ENCODE results near the gene SMOC1.

The SMOC1 gene

GRCh38 chr14:69941768-69942742 is 62.8 kb downstream of the SMOC1 start:
- no peak for DNase-seq (ENCODE audit: low spot score)

DNA sequence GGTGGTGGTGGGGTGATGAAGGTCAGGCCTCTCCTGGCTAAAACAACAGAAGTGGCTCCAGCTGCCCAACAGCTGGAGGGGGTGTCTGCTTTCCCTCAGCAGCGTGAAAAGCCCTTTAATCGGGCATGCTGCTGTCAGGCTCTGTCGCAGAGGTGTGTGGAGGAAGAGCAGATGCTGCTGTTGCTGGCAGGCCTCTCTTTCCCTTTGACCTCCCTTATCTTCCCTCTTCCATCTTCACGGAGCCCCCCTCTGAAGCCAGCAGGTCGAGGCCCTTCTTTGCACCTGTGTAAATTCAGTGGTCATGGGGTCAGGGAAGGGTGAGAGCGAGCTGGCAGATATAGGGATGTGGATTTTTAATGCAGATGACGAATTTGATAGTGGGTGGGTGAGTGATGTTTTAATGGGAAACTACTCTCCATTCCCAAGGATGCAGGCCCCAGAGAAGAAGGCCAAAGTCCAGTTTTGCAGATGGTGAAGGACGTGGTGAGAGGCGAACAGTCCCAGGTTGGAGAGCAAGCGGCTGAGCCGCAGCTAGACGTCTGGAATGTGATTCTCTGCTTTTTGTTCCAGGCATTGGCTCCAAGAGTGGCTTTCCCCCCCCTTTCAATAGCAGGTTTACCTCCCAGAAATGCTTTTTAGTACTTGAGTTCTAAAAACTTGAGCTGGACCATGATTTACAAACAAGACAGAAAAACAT is 64.0 kb downstream of the SMOC1 start:
- DNase-seq (ENCODE audit: low spot score), result no peak

DNA sequence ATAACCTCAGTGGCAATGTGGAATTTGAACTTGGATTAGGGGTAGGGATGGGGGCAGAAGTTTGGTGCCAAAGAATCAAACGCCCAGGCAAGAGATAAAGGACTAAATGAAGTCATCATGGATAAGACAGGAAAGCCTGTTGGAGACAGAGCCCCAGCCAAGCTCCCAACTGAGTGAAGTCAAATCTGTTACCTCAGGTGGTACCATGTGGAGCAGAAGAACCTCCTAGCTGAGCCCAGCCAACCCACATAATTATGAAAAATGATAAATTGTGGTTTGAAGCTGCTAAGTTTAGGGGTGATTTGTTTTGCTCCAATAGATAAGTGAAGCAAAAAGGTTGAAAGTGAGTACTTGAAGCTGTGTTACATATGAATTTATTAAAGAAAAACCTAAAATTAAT is 66.1 kb downstream of the SMOC1 start:
- no peak for DNase-seq (ENCODE audit: low spot score)

DNA sequence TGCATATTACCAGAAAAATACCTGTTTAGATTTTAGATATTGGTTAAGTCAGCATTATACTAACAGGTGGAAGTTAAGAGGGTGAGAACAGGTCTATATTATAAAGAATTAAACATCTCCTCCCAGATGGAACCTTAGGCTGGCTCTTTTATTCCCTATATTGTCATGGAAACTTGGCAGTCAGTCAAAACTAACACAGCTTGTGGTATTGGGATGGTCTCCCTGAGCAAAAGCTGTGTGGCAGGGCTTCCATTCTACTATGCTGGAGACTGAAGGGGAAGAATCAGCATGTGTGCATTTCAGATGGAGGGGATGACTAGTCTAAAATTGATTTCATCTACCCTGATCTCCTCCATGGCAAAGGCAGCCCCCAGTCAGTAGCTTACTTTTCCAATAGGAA is 66.7 kb downstream of the SMOC1 start:
- DNase-seq (ENCODE audit: low spot score), result no peak

- peak; percentile 37 for DNase-seq (ENCODE audit: low spot score)
These were observed 69.1 kb downstream of the SMOC1 start for GRCh38 chr14:69948351-69948750.

DNA sequence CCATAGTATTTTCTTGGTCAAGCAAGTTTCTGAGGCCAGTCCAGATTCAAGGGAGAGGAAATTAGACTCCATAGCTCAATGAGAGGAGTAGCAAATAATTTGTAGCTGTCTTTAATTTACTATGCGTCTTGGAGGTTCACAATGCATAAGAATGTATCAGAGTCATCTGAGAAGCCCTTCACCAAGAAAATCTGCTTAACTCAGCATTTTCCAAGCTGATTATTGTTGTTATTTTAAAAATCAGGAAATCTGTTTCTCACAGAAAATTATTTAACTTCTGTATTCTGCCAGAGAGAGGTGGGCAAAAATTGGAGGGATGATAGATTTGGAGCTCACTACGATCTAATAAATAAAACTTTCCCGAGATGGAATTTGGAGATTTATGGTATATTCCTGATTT is 72.0 kb downstream of the SMOC1 start:
- no peak for DNase-seq (ENCODE audit: low spot score)

- no peak for DNase-seq (ENCODE audit: low spot score)
These were observed 72.7 kb downstream of the SMOC1 start for GRCh38 chr14:69951935-69952334.

GRCh38 chr14:69953266-69953915 is 74.2 kb downstream of the SMOC1 start:
- DNase-seq (ENCODE audit: low spot score), result peak; percentile 81

DNA sequence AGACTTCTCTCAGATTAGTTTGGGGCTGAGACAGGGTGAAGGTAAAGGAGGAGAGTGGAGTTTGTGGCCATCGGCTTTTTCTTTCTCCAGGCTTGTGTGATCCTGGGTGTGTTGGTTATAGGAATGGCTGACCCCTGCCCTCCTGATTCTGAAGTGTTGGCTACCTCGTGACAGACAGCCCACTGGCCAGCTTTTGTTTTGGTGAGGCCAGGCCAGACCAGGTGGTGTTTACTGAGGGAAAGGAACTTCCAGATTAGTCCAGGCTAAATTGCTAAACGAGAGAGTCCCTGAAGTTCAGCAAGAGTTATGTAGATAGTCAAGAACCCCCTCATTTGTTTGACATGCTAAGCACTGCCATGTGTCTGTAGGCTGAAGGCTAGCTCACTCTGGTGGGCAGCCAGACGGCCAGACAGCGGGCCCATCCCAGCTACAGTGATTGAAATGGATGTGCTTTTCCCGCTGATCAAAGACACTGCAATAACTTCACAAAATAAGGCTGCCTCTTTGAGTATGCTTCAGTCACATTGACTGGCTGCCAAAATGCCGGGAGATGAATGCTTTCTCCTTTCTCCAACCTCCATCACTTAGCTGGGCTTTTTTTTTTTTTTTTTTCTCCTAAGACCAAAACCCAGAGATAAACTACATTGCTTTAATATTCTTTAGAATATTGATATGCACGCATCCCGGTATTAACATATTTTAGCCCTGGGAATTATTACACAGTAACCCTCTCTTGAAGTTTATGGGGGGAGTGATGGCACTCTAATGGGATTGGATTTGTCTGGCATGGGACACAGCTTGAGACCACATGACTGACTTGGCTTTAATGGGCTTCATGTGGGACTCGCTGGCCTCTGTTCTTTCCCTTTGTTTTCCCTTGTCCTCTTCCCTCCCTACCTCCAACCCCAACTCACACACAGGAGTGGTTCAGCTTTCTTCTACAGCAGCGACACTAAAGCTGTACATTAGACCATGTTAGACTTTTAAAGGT is 76.9 kb downstream of the SMOC1 start:
- peak; percentile 54 for DNase-seq (ENCODE audit: low spot score)

DNA sequence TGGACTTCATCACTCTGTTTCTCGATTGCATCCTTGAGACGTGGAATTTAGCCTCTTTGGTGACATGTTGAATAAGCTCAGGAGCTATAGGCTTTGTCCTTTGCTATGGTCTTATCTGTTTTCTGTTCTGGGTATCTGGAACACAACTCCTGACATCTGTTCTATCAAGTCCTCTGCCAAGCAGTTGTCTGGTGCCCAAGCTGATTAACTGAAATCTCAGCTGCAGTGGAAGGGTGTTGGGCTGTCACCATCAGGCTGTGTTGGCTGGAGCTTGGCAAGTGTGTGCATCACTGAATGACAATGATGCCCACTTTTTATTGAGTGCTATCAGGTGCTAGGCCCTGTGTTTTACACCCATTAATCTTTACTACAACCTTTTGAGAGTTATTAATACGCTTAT is 77.8 kb downstream of the SMOC1 start:
- peak; percentile 78 for DNase-seq (ENCODE audit: low spot score)

DNA sequence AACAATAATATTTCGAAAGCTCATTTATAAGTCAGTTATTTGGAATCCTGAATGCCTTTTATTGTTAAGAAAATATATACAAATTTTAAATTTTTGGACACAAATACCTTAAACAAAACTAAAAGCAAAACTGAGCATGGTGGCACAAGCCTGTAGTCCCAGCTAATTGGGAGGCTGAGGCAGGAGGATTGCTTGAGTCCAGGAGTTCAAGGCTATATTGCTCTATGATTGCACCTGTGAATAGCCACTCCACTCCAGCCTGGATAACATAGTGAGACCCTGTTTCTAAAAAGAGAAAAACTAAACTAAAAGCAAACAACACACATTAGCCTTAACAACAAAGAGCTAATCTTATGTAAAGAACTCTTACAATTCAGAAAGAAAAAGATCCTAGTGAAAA is 78.8 kb downstream of the SMOC1 start:
- DNase-seq (ENCODE audit: low spot score), result no peak

DNA sequence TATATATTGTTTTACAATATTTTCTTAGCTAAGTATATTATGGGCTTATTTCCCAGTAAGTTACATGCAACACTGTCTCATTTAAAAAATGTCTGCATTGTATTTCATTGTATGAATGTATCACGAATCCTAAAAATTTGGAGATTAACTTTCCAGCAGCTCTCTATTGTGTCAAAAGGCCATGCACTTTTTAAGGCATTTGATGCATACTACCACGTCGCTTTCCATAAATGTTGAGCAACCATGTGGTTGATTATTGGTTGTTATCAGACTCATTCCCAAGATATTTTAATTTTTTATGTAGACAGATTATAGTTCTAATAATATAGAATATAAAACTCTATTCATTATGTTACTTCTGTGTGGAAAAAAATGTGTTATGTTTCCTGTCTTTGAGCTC is 79.9 kb downstream of the SMOC1 start:
- DNase-seq (ENCODE audit: low spot score), result no peak

- DNase-seq (ENCODE audit: low spot score), result no peak
These were observed 81.1 kb downstream of the SMOC1 start for GRCh38 chr14:69960296-69960695.

DNA sequence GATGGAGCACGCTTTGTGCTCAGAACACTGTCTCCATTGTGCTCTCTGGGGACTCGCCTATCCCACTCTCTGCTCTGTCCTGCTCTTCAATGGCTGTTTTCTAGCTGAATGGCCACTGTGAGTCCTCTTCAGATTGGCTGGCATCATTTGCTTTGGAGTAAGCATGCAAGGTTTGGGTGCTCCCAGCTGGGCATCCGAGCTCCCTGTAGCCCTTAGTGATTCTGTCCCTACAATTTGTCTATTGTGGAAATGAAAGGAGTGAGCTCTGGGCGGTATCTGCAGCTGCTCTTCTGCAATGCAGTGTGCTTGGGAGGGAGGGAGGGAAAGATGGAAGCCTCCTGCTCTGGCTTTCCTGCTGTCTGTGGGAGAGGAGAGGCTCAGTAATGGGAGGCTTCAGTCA is 84.8 kb downstream of the SMOC1 start:
- peak; percentile 95 for DNase-seq (ENCODE audit: low spot score)

DNA sequence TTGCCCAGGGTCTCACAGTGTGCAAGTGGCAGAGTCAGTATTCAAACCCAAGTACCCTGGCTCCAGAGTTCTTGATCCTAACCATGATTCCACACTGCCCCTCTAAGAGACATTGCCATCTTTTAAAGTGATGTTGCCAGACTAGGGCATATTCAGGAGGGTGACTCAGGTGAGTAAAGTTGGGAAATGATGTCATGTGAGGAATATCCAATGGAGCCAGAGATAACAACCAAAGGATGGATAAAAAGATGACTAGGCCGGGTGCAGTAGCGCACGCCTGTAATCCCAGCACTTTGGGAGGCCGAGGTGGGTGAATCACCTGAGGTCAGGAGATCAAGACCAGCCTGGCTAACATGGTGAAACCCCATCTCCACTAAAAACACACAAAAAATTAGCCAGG is 85.6 kb downstream of the SMOC1 start:
- no peak for DNase-seq (ENCODE audit: low spot score)

DNA sequence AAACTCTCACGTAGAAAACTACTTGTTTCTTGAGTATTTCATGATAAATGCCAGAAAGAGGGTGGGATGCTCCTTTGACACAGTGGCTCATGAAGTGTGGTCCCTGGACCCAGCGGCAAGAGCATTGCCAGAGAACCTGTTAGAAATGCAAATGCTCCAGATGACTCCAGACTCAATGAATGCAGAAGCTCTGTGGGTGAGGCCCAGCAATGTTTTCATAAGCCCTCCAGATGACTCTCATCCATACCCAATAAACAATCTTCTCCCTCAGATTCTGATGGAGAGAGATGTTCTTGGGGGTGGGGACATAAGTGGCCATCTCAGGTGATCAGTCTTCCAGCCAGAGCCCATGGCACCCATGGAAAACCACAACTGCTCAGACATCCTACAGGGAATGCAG is 88.9 kb downstream of the SMOC1 start:
- DNase-seq (ENCODE audit: low spot score), result no peak

DNA sequence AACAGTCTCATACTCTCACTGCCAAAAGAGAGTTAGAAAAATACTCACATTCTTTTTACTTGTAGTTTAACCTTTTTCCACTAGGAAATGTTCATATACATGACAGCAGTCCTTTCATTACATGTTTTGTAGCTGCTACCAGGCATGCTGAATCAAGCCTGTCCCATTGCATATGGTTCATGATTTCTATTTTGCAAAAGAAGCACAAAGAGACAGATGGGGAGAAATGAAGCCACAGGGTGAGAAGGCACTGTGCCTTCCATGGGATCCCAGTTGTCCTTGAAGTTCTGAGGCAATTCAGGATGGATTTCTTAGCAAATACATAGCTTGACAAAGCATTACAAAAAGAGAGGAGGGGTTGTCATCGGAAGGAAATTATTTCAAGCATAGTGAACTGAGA is 89.5 kb downstream of the SMOC1 start:
- DNase-seq (ENCODE audit: low spot score), result no peak

GRCh38 chr14:69972755-69973154 is 93.5 kb downstream of the SMOC1 start:
- DNase-seq (ENCODE audit: low spot score), result no peak

GRCh38 chr14:69973846-69974245 is 94.6 kb downstream of the SMOC1 start:
- no peak for DNase-seq (ENCODE audit: low spot score)

- peak; percentile 84 for DNase-seq (ENCODE audit: low spot score)
These were observed 100.7 kb downstream of the SMOC1 start for GRCh38 chr14:69979882-69980281.
